ENCODE results near the gene GRIN1. TPM values are rescaled to one million over a fixed set of nuclear protein-coding genes. Genes with fewer than 3 reads are reported as not detected.

GRIN1 gene
- total and polyA plus RNA-seq, 2 donors (not counting 3 experiments of a cell fraction or from before 2014, with no cell fraction given), result not detected

DNA sequence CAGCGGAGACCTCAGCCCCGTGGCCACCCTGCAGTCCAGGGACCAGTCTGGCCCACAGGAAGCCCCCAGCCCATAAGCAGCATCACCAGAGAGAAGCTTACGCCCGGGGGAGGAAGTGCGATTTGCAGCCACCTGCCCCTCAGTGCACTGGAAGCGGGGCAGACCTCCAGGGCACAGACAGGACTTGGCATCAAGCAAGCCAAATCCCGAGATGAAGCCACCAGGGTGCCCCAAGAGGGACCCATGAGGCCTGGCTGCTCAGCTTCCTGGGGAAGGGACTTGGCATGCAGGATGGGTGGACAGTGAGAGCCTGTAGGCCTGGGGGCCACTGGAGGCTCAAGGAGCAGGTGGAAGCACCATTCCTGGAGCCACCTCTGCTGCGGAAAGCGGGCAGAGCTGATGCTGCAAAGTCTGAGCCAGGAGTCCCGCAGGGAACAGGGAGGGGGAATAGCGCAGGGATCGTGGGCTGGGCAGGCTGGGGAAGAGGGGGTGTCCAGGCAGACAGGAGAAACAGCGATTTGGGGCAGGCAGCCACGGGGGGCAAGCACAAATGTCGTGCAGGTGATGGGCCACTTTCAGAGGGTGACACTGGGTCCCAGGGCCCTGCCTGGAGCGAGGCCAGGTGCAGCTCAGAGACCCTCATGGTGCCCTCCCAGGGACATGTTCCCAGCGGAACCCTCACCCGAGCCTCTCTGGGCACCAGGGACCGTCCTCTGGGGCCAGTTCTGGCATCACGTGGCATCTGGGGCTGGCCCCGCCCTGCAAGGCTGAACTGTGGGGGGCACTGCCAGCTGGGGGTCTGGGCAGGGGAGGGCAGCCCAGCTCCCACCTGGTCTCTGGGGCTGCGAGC lies 27.7 kb downstream of the GRIN1 start:
- peaks cover 34 to 39% of the 10 kb centered on the region in 2 experiments for H3K27me3 ChIP-seq (ENCODE audit: control insufficient read depth in 2 of 2, insufficient read depth in 2 of 2, low read length in 2 of 2)
- H3K4me1 ChIP-seq (ENCODE audit: control insufficient read depth, extremely low read depth, insufficient read depth, low read length), result peaks cover 3% of the 10 kb centered on the region
- H3K4me2 ChIP-seq (ENCODE audit: insufficient read depth, low read length), result no peak overlapping the region
- no peak overlapping the region for H3K9ac ChIP-seq (replicated peaks; ENCODE audit: extremely low read depth, insufficient read depth, low read length)
- no peaks in the 10 kb centered on the region for H4K20me1 ChIP-seq (replicated peaks; ENCODE audit: control insufficient read depth, extremely low read depth, insufficient read depth, low read length)
- no peaks in the 10 kb centered on the region for H3K9me1 ChIP-seq (replicated peaks; ENCODE audit: control insufficient read depth, extremely low read depth, insufficient read depth, low read length)
- intact Hi-C loops (cut with micrococcal nuclease), result no loop called here
- DNase-seq (ENCODE audit: low read depth, low spot score) (no peak), FAIRE-seq (no peak)
- H3K9me3 ChIP-seq (replicated peaks; ENCODE audit: control insufficient read depth, insufficient read depth, low read length), result no peaks in the 10 kb centered on the region
- no peaks in the 10 kb centered on the region for H3K79me2 ChIP-seq (ENCODE audit: control insufficient read depth, insufficient read depth, low read length)
- dilution Hi-C loops (cut with MboI; ENCODE audit: extremely low pct_ligation_motif_present, low sequenced_read_pairs), result no loop called here
- BruUV-seq (replicated peaks), result no TSS peak
- no peak for TF ChIP-seq MAX (IDR thresholded peaks at IDR 0.05; ENCODE audit: insufficient read depth, insufficient read length)
- no peak for TF ChIP-seq POLR2AphosphoS5 (IDR thresholded peaks at IDR 0.05; ENCODE audit: insufficient read depth, low read depth, low read length)
- no peak overlapping the region for H3K4me3 ChIP-seq (replicated peaks in 1 of 3; ENCODE audit: insufficient read depth in 1 of 3, low read depth in 1 of 3, low read length in 3 of 3)
- no peak overlapping the region for H2AFZ ChIP-seq (ENCODE audit: low read depth, low read length)
- H3K36me3 ChIP-seq (ENCODE audit: control insufficient read depth in 2 of 2, extremely low read depth in 1 of 2, insufficient read depth in 2 of 2, low read length in 2 of 2), result no peaks in the 10 kb centered on the region
- no peak overlapping the region for H3K27ac ChIP-seq (ENCODE audit: insufficient read depth, low read depth, low read length)
- POLR2A ChIA-PET, result no interaction called here
- CTCF ChIA-PET, result interaction anchor here (1.2 to 1.8 kb wide), 2 partner anchors 9 to 10 kb away, joined by 5 to 7 read pairs; no protein-coding TSS in a partner anchor

DNA sequence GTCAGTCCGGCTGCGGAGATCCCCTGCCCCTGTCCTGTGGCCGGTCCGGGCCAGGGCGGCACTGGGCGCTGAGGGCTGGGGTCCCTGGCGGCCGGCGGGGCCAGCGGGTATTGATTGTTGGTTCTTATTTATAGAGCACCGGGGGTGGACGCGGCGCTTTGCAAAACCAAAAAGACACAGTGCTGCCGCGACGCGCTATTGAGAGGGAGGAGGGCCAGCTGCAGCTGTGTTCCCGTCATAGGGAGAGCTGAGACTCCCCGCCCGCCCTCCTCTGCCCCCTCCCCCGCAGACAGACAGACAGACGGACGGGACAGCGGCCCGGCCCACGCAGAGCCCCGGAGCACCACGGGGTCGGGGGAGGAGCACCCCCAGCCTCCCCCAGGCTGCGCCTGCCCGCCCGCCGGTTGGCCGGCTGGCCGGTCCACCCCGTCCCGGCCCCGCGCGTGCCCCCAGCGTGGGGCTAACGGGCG lies 28.4 kb downstream of the GRIN1 start:
- CTCF ChIA-PET, result interaction anchor here (1.0 kb wide), 2 partner anchors 9 to 69 kb away, joined by 3 read pairs; no protein-coding TSS in a partner anchor
- Histone ChIP-seq H3K4me2 (ENCODE audit: insufficient read depth, low read length) (no peak overlapping the region), H3K9me3 (replicated peaks; ENCODE audit: control insufficient read depth, insufficient read depth, low read length) (no peaks in the 10 kb centered on the region), H3K4me3 (replicated peaks in 1 of 3; ENCODE audit: insufficient read depth in 1 of 3, low read depth in 1 of 3, low read length in 3 of 3) (no peak overlapping the region), H3K27me3 (ENCODE audit: control insufficient read depth in 2 of 2, insufficient read depth in 2 of 2, low read length in 2 of 2) (peaks cover 31 to 36% of the 10 kb centered on the region in 2 experiments), H3K9me1 (replicated peaks; ENCODE audit: control insufficient read depth, extremely low read depth, insufficient read depth, low read length) (no peaks in the 10 kb centered on the region), H3K36me3 (ENCODE audit: control insufficient read depth in 2 of 2, extremely low read depth in 1 of 2, insufficient read depth in 2 of 2, low read length in 2 of 2) (no peaks in the 10 kb centered on the region), H4K20me1 (replicated peaks; ENCODE audit: control insufficient read depth, extremely low read depth, insufficient read depth, low read length) (no peaks in the 10 kb centered on the region), H2AFZ (ENCODE audit: low read depth, low read length) (no peak overlapping the region), H3K79me2 (ENCODE audit: control insufficient read depth, insufficient read depth, low read length) (no peaks in the 10 kb centered on the region), H3K4me1 (ENCODE audit: control insufficient read depth, extremely low read depth, insufficient read depth, low read length) (peaks cover 3% of the 10 kb centered on the region), H3K27ac (ENCODE audit: insufficient read depth, low read depth, low read length) (no peak overlapping the region), H3K9ac (replicated peaks; ENCODE audit: extremely low read depth, insufficient read depth, low read length) (no peak overlapping the region)
- dilution Hi-C loops (cut with MboI; ENCODE audit: extremely low pct_ligation_motif_present, low sequenced_read_pairs) (no loop called here), intact Hi-C loops (cut with micrococcal nuclease) (no loop called here)
- POLR2A ChIA-PET, result no interaction called here
- no peak for TF ChIP-seq POLR2A (IDR thresholded peaks at IDR 0.05; ENCODE audit: low read depth, low read length)
- TF ChIP-seq, protein P1, sequence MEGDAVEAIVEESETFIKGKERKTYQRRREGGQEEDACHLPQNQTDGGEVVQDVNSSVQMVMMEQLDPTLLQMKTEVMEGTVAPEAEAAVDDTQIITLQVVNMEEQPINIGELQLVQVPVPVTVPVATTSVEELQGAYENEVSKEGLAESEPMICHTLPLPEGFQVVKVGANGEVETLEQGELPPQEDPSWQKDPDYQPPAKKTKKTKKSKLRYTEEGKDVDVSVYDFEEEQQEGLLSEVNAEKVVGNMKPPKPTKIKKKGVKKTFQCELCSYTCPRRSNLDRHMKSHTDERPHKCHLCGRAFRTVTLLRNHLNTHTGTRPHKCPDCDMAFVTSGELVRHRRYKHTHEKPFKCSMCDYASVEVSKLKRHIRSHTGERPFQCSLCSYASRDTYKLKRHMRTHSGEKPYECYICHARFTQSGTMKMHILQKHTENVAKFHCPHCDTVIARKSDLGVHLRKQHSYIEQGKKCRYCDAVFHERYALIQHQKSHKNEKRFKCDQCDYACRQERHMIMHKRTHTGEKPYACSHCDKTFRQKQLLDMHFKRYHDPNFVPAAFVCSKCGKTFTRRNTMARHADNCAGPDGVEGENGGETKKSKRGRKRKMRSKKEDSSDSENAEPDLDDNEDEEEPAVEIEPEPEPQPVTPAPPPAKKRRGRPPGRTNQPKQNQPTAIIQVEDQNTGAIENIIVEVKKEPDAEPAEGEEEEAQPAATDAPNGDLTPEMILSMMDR (IDR thresholded peaks at IDR 0.05; ENCODE audit: extremely low read depth in 1 of 2, insufficient read depth in 1 of 2, low read depth in 1 of 2, low read length in 2 of 2), result no peak
- peak; percentile 47 for TF ChIP-seq EZH2 (IDR thresholded peaks at IDR 0.05; ENCODE audit: borderline replicate concordance, low read depth, low read length, severe bottlenecking)
- no peak for TF ChIP-seq MAX (IDR thresholded peaks at IDR 0.05; ENCODE audit: insufficient read depth, insufficient read length)
- TF ChIP-seq GATA2 (IDR thresholded peaks at IDR 0.05; ENCODE audit: insufficient read depth, insufficient read length, low read depth, low read length), result no peak
- no peak for TF ChIP-seq MYC (IDR thresholded peaks at IDR 0.05; ENCODE audit: low read depth, low read length)
- no peak for TF ChIP-seq JUN (IDR thresholded peaks at IDR 0.05; ENCODE audit: borderline replicate concordance, insufficient read depth, insufficient read length, low read depth)
- no peak for FAIRE-seq
- no TSS peak for BruUV-seq (replicated peaks)
- DNase-seq (ENCODE audit: low read depth, low spot score), result no peak
